Right ventricle myocardium inferior (tissue), 1 donor: ENCODE results near the gene AXIN1. TPM values are rescaled to one million over a fixed set of nuclear protein-coding genes. Genes with fewer than 3 reads are reported as not detected.
A peak's percentile ranks its signal among the peaks of the same experiment; 100 is the strongest.

ENCODE experiments used
- ATAC-seq: fragments of 200-7000 bp; cut with Tn5 transposase; one replicate; pipeline ENCODE4 v1.9.1; 2020; ENCODE audit warnings: mild to moderate bottlenecking, moderate library complexity
- DNase-seq: peaks from one replicate; pipeline ENCODE4 v3.0.0; 2021; ENCODE audit errors: missing footprints
- intact Hi-C: fragments of 100-400 bp; cut with DNase I; formaldehyde crosslinking; loops from one replicate; pipeline ENCODE4 v1.11.0; 2022
- total RNA-seq: library from RNA; stranded (reverse); fragmentation: NEBNext Ultra II Directional; extraction: Animal tissue kit (Norgen Biotek cat#: 25700); gene quantifications from one replicate; pipeline ENCODE4 v1.2.1, GENCODE V29; 2021
- donor health status: DM: no; HTN: yes; CAD: no; lungs with severe emphysema.

Gene AXIN1
- total RNA-seq, 1 donor from 2014 or later: 12.8 TPM

DNA sequence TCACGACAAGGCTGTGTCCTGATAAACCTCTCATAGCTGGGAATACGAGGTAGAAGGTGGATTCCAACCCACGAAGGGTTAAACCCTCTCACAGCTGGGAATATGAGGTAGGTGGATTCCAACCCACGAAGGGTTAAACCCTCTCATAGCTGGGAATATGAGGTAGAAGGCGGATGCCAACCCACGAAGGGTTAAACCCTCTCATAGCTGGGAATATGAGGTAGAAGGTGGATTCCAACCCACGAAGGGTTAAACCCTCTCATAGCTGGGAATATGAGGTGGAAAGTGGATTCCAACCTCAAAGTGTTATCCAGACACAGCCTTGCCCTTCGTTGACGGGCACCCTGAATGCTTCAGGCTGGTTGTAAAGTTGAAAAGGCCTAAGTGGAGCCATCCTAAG lies 31.0 kb downstream of the AXIN1 start:
- no peak for ATAC-seq

GRCh38 chr16:320206-320605 lies 32.3 kb downstream of the AXIN1 start:
- intact Hi-C loops: no loop called here
- DNase-seq (peak; percentile 34), ATAC-seq (no peak)

More for the DNA sequence above, 31.0 kb downstream of the AXIN1 start:
- intact Hi-C loops: no loop called here
- peak; percentile 15 for DNase-seq

GRCh38 chr16:318628-319027 lies 33.9 kb downstream of the AXIN1 start:
- DNase-seq (peak; percentile 26), ATAC-seq (no peak)
- intact Hi-C loops: no loop called here

DNA sequence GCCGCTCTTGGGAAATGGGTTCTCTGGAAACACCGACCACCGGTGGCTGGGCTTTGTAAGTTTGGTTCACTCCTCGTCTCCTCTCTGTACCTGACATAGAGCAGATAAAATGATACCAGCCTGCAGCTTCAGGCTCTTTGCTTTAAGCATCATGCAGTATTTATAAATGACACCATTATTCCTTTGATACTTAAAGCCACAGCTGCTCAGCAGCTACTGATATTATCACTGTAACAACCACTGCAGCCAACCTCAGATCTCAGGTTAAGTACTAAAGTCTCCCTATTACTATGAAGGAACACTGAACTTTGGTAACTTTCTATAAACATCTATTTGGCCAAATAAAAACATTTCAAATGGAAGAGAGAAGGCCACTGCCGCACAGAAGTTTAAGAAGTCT lies 34.9 kb downstream of the AXIN1 start:
- ATAC-seq (no peak), DNase-seq (no peak)
- intact Hi-C loops: no loop called here

DNA sequence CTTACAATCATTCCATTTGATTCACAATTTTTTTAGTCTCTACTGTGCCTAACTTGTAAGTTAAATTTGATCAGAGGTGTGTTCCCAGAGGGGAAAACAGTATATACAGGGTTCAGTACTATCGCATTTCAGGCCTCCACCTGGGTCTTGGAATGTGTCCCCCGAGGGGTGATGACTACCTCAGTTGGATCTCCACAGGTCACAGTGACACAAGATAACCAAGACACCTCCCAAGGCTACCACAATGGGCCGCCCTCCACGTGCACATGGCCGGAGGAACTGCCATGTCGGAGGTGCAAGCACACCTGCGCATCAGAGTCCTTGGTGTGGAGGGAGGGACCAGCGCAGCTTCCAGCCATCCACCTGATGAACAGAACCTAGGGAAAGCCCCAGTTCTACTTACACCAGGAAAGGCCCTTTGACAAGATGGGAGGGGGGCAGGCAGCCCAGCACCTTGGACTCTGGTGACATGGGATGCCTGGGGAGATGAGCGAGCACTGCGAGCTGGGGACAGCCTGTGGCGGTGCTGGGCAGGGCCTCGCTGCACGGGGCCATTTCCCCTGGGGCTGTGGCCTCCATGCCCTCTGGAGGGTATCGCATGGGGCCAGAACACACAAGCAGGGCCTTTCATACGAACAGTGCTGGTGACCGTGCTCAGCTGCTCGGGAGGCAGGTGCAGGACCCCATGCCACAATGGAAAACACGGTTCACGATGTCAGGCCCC lies 35.6 kb downstream of the AXIN1 start:
- ATAC-seq (no peak), DNase-seq (no peak)
- intact Hi-C loops: no loop called here

- ATAC-seq: no peak
- intact Hi-C loops: no loop called here
- no peak for DNase-seq
Observed at GRCh38 chr16:314795-315299, 37.7 kb downstream of the AXIN1 start.

DNA sequence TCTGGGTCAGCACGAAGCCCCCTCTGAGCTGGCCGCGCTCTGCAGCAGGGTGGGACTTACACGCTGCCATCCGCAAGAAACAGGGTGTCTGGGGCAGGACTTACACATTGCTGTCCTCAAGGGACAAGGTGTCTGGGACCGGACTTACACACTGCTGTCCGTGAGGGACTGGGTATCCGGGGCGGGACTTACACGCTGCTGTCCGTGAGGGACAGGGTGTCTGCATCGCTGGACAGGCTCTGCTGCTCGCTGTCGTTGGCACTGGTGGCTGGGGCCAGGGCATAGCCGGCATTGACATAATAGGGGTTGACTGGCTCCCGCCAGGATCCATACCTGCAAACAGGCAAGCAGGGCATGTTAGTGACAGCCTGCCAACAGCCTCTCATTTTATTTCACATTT lies 38.2 kb downstream of the AXIN1 start:
- DNase-seq (no peak), ATAC-seq (no peak)
- intact Hi-C loops: no loop called here

DNA sequence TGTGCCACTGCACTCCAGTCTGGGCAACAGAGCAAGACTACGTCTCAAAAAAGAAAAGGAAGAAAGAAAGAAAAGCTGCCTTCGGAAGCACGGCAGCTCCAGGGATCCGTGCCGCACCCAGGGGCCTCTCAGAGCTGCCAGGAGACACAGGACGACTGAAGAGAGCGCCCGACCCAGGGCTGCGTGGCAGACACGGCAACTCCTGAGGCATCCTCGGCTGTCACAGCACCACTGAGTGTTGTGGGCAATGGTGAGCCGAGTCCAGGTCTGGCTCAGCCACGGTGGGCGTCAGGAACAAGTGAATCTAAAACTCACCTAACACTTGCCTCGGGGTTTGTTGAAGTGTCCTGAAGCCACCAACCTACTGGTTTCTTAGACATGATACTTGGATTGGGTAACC lies 40.8 kb downstream of the AXIN1 start:
- DNase-seq (peak; percentile 35), ATAC-seq (no peak)
- intact Hi-C loops: no loop called here

DNA sequence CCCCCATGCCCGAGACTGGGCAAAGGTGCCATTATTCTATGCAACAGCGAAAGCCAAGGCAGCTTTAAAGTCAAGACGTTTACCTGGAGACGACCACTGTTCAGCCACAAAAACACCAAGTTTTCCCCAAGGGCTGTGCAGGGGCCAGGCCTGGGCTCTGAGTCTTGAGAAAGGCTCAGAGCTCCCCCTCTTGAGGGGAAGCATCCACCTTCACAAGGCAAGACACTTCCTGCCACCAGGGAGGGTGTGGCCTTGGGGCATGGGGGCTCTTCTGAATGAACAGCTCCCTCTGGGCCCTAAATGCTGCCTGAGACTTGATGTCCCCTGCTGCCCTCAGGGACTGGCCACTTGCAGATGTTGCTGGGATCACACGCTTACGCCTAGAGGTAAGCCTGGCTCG lies 43.0 kb downstream of the AXIN1 start:
- no peak for ATAC-seq
- DNase-seq: no peak
- intact Hi-C loops: no loop called here

DNA sequence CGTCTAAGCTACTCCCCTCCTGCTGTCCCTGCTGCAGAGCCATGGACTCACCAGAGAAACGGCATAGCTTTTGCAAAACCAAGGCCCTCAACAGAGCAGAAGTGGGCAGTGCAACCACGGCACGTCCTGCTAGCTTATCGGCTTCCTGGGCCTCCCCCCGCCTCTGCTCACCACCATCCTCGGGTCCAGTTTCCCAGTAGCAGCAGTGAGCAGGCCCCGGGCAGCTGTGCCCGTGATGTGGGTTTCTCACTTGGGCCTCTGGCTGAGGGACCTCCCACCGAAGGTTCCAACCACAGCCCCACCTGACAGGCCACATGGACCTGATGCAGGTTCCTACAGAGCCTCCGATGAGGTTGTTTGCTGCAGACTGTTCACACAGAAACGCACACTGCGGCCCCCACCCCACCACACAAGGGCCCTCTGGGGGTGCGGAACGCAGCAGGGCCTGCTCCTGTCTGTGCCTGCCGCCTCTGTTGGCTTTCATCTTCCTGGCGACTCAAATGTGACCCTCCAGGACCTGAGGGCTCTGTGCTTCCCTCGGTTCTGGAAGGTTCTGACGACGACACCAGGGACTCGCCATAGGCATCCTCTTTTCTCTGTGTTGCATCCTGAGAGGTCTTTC lies 44.7 kb downstream of the AXIN1 start:
- DNase-seq (no peak), ATAC-seq (no peak)
- intact Hi-C loops: no loop called here

DNA sequence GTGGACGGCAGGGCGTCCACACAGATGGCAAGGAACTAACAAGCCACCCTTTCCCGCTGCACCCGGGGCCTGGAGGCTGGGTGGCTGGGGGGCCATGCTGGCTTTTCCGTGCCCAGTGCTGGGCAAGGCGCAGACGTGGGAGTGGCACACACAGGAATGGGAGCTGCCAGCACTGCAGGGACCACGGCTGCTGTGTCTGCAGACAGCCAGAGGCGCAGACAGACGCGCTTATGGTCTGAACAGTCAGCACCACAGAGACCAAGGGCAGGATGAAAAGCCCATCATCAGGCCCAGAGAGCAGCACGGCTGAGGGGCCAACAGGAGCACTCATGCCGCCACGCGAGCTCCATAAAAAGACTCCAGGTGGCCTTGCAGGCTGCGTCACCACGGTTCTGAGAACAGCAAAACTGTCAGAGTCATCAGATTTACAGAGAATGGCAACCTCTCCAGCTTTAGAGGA lies 45.6 kb downstream of the AXIN1 start:
- ATAC-seq (no peak), DNase-seq (no peak)
- intact Hi-C loops: no loop called here

GRCh38 chr16:305916-306626 lies 46.5 kb downstream of the AXIN1 start:
- intact Hi-C loops: no loop called here
- ATAC-seq (no peak), DNase-seq (no peak)

GRCh38 chr16:303760-304505 lies 48.6 kb downstream of the AXIN1 start:
- DNase-seq (no peak), ATAC-seq (peak; percentile 23)
- intact Hi-C loops: no loop called here

- DNase-seq: no peak
- ATAC-seq: no peak
- intact Hi-C loops: no loop called here
Observed at GRCh38 chr16:301950-302349, 50.6 kb downstream of the AXIN1 start.

GRCh38 chr16:301235-301634 lies 51.3 kb downstream of the AXIN1 start:
- intact Hi-C loops: no loop called here
- no peak for DNase-seq
- no peak for ATAC-seq

DNA sequence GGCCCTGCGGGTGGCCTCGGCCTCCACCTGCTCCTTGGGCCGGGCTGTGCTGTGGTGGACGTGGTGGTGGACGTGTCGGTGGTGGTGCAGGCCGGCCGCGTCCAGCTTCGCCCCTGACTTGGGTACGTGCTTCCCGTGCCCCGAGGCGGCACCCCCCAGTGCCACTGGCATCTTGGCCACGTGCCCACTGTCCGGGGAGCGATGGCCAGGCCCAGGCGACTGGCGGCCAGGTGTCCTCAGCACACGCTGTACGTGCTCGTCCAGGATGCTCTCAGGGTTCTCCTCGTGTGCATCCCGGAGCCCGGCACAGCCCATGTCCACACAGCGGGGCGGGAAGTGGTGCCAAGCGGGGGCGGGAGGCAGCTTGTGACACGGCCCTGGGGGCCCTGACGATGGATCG lies 54.7 kb downstream of the AXIN1 start:
- no peak for ATAC-seq
- no peak for DNase-seq
- intact Hi-C loops: no loop called here

GRCh38 chr16:296806-297510 lies 55.6 kb downstream of the AXIN1 start:
- no peak for ATAC-seq
- no peak for DNase-seq
- intact Hi-C loops: no loop called here

DNA sequence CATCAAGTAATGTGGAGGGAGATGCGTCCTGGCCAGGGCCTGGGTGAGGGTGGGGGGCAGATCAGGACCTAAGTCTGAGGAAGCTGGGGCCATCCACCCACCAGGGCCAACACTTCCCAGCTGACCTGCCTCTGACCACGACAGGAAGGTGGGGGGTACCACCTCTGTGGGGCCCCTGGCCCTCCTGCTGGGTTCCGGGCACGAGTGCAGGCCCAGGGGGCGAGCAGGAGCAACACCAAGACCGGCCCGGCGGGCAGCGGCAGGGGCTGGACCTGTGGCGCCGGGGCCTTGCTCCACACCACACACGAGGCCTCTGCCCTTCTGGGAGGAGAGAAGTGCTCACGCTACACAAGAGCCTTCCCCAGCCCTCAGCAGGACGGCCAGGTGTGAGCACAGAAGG lies 56.2 kb downstream of the AXIN1 start:
- intact Hi-C loops: no loop called here
- DNase-seq (no peak), ATAC-seq (no peak)
